Neuronal stem cell (in vitro differentiated cells): ENCODE results near the gene IL1RAP.

Source experiments
- DNase-seq: peaks from one replicate; pipeline ENCODE4 v3.0.0-alpha.2; 2013; ENCODE audit warnings: low spot score
- H2AFZ ChIP-seq: one replicate; pipeline ENCODE4 v1.6.1; 2013; ENCODE audit warnings: mild to moderate bottlenecking, low read length, inconsistent platforms
- H2AK5ac ChIP-seq: 2 replicates; pipeline ENCODE4 v1.6.1; 2013; ENCODE audit warnings: low read depth, mild to moderate bottlenecking, inconsistent platforms, low read length, moderate library complexity, mixed read lengths
- H2BK120ac ChIP-seq: 2 replicates; pipeline ENCODE4 v1.6.1; 2013; ENCODE audit warnings: low read depth, mild to moderate bottlenecking, inconsistent platforms, low read length, moderate library complexity, mixed read lengths
- H2BK12ac ChIP-seq: one replicate; pipeline ENCODE4 v1.6.1; 2013; ENCODE audit warnings: low read length, inconsistent platforms
- H2BK15ac ChIP-seq: 2 replicates; pipeline ENCODE4 v1.6.1; 2013; ENCODE audit warnings: mild to moderate bottlenecking, low read length, inconsistent platforms, mixed read lengths
- H2BK5ac ChIP-seq: one replicate; pipeline ENCODE4 v1.6.1; 2013; ENCODE audit warnings: inconsistent platforms, mild to moderate bottlenecking, low read length, moderate library complexity
- H3K14ac ChIP-seq: one replicate; pipeline ENCODE4 v1.6.1; 2013; ENCODE audit warnings: low read length, inconsistent platforms
- H3K18ac ChIP-seq: 2 replicates; pipeline ENCODE4 v1.6.1; 2013; ENCODE audit warnings: low read length, inconsistent platforms
- H3K23ac ChIP-seq: 2 replicates; pipeline ENCODE4 v1.6.1; 2013; ENCODE audit warnings: low read depth, mild to moderate bottlenecking, mixed read lengths, low read length, inconsistent platforms; ENCODE audit not compliant: poor library complexity
- H3K27ac ChIP-seq: replicated peaks from 3 replicates; pipeline ENCODE4 v1.5.1; 2013; ENCODE audit warnings: low read length, inconsistent platforms
- H3K27me3 ChIP-seq, 3 experiments: 2 replicates each; pipeline ENCODE4 v1.6.1; 2013; ENCODE audit warnings: low read length in 3 of 3, mild to moderate bottlenecking in 2 of 3, inconsistent platforms in 1 of 3, low read depth in 1 of 3, mixed read lengths in 1 of 3, moderate library complexity in 1 of 3; ENCODE audit not compliant: control insufficient read depth in 3 of 3, insufficient read depth in 3 of 3
- H3K36me3 ChIP-seq, 2 donors: replicated peaks in 1 of 2; 2 replicates each; pipeline ENCODE4 v1.6.1; 2013; ENCODE audit warnings: low read length in 2 of 2; ENCODE audit not compliant: control insufficient read depth in 2 of 2, insufficient read depth in 2 of 2
- H3K4ac ChIP-seq: 2 replicates; pipeline ENCODE4 v1.6.1; 2013; ENCODE audit warnings: inconsistent platforms, mild to moderate bottlenecking, low read length, moderate library complexity
- H3K4me1 ChIP-seq, 2 donors: 1 replicate in 1 of 2; 2 replicates in 1 of 2; pipeline ENCODE4 v1.6.1; 2013; ENCODE audit warnings: low read length in 2 of 2, low read depth in 1 of 2; ENCODE audit not compliant: control insufficient read depth in 2 of 2, insufficient read depth in 1 of 2
- H3K4me2 ChIP-seq: one replicate; pipeline ENCODE4 v1.6.1; 2013; ENCODE audit warnings: mild to moderate bottlenecking, low read length, inconsistent platforms; ENCODE audit not compliant: insufficient read depth, poor library complexity, severe bottlenecking
- H3K4me3 ChIP-seq, 2 donors: 2 replicates each; pipeline ENCODE4 v1.5.1; 2013; ENCODE audit warnings: low read length in 2 of 2, mild to moderate bottlenecking in 2 of 2, inconsistent platforms in 1 of 2, moderate library complexity in 1 of 2
- H3K79me1 ChIP-seq: one replicate; pipeline ENCODE4 v1.6.1; 2013; ENCODE audit warnings: low read depth, mild to moderate bottlenecking, inconsistent platforms, low read length, moderate library complexity
- H3K9ac ChIP-seq: one replicate; pipeline ENCODE4 v1.6.1; 2013; ENCODE audit warnings: mild to moderate bottlenecking, low read depth, low read length, inconsistent platforms; ENCODE audit not compliant: poor library complexity
- H3K9me3 ChIP-seq, 2 donors: replicated peaks in 1 of 2; 2 replicates each; pipeline versions ENCODE3 to v1.6.1; 2013; ENCODE audit warnings: low read length in 2 of 2, mild to moderate bottlenecking in 2 of 2, inconsistent platforms in 1 of 2, low read depth in 1 of 2, mixed read lengths in 1 of 2, moderate library complexity in 1 of 2; ENCODE audit not compliant: control insufficient read depth in 2 of 2, insufficient read depth in 1 of 2
- H4K8ac ChIP-seq: one replicate; pipeline ENCODE4 v1.6.1; 2013; ENCODE audit warnings: low read depth, mild to moderate bottlenecking, inconsistent platforms, low read length, moderate library complexity
- H4K91ac ChIP-seq: one replicate; pipeline ENCODE4 v1.6.1; 2013; ENCODE audit warnings: low read length, low read depth, mild to moderate bottlenecking, inconsistent platforms; ENCODE audit not compliant: poor library complexity
- WGBS, 2 donors: extraction: QIAGEN DNeasy Blood & Tissue Kit; methylation state at CpG; one replicate each; pipeline ENCODE4 v1.1.7; 2013; ENCODE audit warnings: missing lambda C conversion rate in 2 of 2, mixed read lengths in 1 of 2; ENCODE audit not compliant: insufficient read length in 2 of 2, insufficient replicate concordance in 1 of 2; ENCODE audit errors: extremely low coverage in 2 of 2; 5-methylcytosine and 5-hydroxymethylcytosine counted together

IL1RAP gene

DNA sequence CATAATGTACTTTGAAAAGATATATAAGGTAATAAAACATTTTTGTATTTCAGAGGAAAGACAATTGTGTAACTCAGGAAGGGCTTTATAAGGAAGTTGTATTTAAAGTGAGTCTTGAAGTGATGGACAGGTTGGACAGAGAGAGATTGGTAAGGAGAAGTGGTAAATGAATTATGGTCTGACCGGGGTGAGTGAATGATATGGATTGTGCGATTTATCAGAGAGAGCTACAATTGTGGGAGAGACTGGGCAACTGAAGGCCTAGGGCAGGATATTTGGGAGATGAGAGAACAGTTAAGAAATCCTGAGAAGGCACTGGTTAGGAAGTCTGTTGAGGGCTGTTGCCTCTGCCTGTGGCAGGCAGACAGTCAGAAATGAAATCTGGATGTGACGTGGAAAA lies 14.8 kb downstream of the IL1RAP start:
- no peak overlapping the region for H2BK120ac ChIP-seq
- H3K27me3 ChIP-seq: no peaks in the 10 kb centered on the region
- H2BK5ac ChIP-seq: no peak overlapping the region
- H2BK12ac ChIP-seq: no peak overlapping the region
- H3K23ac ChIP-seq: no peak overlapping the region
- no peak overlapping the region for H4K91ac ChIP-seq
- H3K14ac ChIP-seq: no peak overlapping the region
- H3K4me1 ChIP-seq: no peaks in the 10 kb centered on the region
- no peak overlapping the region for H3K4ac ChIP-seq
- no peak overlapping the region for H3K18ac ChIP-seq
- no peak for DNase-seq
- 100% methylated on average over 2 of the region's 3 CpGs; no CpG with 5 or more reads in 1 of the 2 donors for WGBS, 2 donors
- no peaks in the 10 kb centered on the region for H3K36me3 ChIP-seq
- no peak overlapping the region for H2BK15ac ChIP-seq
- no peak overlapping the region for H3K27ac ChIP-seq
- H3K9me3 ChIP-seq: no peaks in the 10 kb centered on the region
- no peak overlapping the region for H2AFZ ChIP-seq
- no peak overlapping the region for H3K9ac ChIP-seq
- H3K4me2 ChIP-seq: no peak overlapping the region
- H3K79me1 ChIP-seq: no peaks in the 10 kb centered on the region
- no peak overlapping the region for H2AK5ac ChIP-seq
- H3K4me3 ChIP-seq: no peak overlapping the region
- H4K8ac ChIP-seq: no peak overlapping the region

DNA sequence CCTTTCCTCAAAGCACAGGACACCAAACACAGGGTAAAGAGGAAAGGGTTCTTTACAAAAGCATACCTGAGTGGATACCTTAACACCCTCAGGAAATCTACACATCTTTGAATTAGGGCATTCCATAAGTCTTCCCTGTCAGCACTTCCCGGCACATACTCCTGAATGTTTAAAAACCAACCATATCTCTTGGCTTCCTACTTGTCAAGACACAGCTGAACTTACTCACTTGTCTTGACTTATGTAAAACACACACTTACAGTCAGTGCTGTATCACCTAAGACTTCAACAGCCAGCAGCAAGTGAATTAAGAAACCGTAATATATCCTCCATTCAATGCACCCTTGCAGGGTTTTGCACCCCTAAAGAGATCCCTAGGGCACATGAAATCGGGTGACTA lies 17.5 kb downstream of the IL1RAP start:
- Histone ChIP-seq H3K4me2 (no peak overlapping the region), H2BK5ac (no peak overlapping the region), H3K27me3 (no peaks in the 10 kb centered on the region), H3K23ac (no peak overlapping the region), H2AK5ac (no peak overlapping the region), H3K4me3 (no peak overlapping the region), H2BK120ac (no peak overlapping the region), H2BK15ac (no peak overlapping the region), H3K18ac (no peak overlapping the region), H4K8ac (no peak overlapping the region), H3K14ac (no peak overlapping the region), H3K9ac (no peak overlapping the region), H3K36me3 (no peaks in the 10 kb centered on the region), H3K9me3 (no peaks in the 10 kb centered on the region), H2BK12ac (no peak overlapping the region), H2AFZ (no peak overlapping the region), H3K4me1 (no peaks in the 10 kb centered on the region), H3K27ac (no peak overlapping the region), H4K91ac (no peak overlapping the region), H3K4ac (no peak overlapping the region), H3K79me1 (no peaks in the 10 kb centered on the region)
- WGBS, 2 donors: no CpG with 5 or more reads among the region's 3 CpGs
- no peak for DNase-seq

DNA sequence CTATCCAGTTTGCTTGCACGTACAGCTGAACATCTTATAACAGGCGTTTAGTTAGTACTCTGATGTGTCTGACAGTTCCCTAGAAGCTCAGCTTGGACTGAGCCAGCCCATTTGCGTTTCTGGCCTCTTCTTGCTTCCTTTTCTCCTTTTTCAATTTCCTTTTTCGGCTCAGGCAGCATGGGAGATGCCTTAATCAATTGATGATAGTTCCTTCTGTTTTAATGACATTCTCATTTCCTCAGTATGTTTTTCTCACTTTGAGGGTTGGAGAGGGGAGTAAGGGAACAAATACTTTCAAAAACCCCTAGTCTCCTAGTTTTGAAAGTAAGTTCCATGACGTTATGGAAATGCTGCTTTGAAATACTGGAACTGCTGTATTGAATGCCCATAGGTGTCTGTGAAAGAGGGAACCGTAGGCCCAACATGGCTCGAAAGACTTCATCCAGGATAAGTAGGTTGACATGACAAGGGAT lies 18.9 kb downstream of the IL1RAP start:
- no CpG with 5 or more reads among the region's 7 CpGs for WGBS, 2 donors
- H3K4me1 ChIP-seq: no peaks in the 10 kb centered on the region
- no peaks in the 10 kb centered on the region for H3K9me3 ChIP-seq
- H2BK120ac ChIP-seq: no peak overlapping the region
- no peak overlapping the region for H4K8ac ChIP-seq
- H2AFZ ChIP-seq: no peak overlapping the region
- no peak overlapping the region for H3K23ac ChIP-seq
- H3K79me1 ChIP-seq: no peaks in the 10 kb centered on the region
- no peak overlapping the region for H2BK12ac ChIP-seq
- H3K4me2 ChIP-seq: no peak overlapping the region
- no peaks in the 10 kb centered on the region for H3K27me3 ChIP-seq
- DNase-seq: no peak
- H3K27ac ChIP-seq: no peak overlapping the region
- no peak overlapping the region for H2AK5ac ChIP-seq
- H3K4ac ChIP-seq: no peak overlapping the region
- no peak overlapping the region for H3K9ac ChIP-seq
- H3K4me3 ChIP-seq: no peak overlapping the region
- H2BK15ac ChIP-seq: no peak overlapping the region
- no peak overlapping the region for H4K91ac ChIP-seq
- H2BK5ac ChIP-seq: no peak overlapping the region
- H3K18ac ChIP-seq: no peak overlapping the region
- no peaks in the 10 kb centered on the region for H3K36me3 ChIP-seq
- no peak overlapping the region for H3K14ac ChIP-seq

DNA sequence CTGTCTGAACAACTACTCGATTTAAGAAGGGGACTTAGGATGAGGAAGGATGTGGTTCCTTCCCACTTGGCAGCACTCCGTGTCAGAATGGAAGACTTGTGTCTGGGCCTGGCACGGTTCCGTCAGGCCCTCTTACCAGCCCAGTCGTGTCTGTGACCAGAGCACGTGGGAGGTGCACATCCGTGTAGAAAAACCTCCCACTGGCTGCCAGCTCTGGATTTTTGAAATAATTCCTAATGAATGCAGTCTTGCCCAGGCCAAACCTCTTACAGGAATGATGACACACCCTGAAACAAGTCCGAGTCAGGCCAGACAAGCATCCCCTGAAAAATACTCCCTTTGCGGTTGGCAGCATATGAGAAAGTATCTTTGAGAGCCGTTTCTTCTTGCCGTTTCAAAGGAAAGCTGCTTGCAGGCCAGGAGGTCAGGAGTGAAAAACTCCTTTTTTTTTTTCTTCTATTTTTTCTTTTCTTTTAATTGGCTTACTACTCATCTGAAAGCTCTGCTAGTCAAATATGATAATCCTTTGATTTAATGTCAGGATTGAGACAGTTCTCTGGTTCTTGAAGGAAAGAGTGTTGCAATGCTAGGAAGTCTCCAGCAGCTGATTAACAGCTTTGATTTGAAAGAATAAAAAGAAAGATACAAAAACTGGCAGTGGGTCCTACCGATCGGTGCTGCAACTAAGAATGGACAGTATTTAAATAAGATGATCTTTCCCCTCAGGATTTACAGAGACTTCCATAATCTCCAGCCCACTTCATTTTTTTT lies 19.8 kb downstream of the IL1RAP start:
- Histone ChIP-seq H3K36me3 (no peaks in the 10 kb centered on the region), H2AFZ (no peak overlapping the region), H4K91ac (no peak overlapping the region), H3K4me3 (no peak overlapping the region), H3K23ac (no peak overlapping the region), H2BK15ac (no peak overlapping the region), H3K4me1 (peaks cover 0 to 8% of the 10 kb centered on the region in 2 donors), H3K79me1 (no peaks in the 10 kb centered on the region), H3K27ac (no peak overlapping the region), H2BK120ac (no peak overlapping the region), H2BK5ac (no peak overlapping the region), H4K8ac (no peak overlapping the region), H2AK5ac (no peak overlapping the region), H3K4ac (no peak overlapping the region), H3K4me2 (no peak overlapping the region), H3K9me3 (no peaks in the 10 kb centered on the region), H2BK12ac (no peak overlapping the region), H3K14ac (no peak overlapping the region), H3K27me3 (no peaks in the 10 kb centered on the region), H3K18ac (no peak overlapping the region), H3K9ac (no peak overlapping the region)
- no peak for DNase-seq
- WGBS, 2 donors: no CpG with 5 or more reads among the region's 13 CpGs
